HepG2 (cell line): ENCODE results near the gene PTPN5.

ENCODE experiments used
- BCLAF1 ChIP-seq: fragments of 450-650 bp; IDR thresholded peaks from 2 replicates; pipeline ENCODE4 v1.6.1; 2017; ENCODE audit warnings: mild to moderate bottlenecking
- CTCF ChIP-seq: sonication (generic); formaldehyde crosslinking; IDR thresholded peaks from 2 replicates; pipeline ENCODE4 v1.5.0; 2020; ENCODE audit warnings: mild to moderate bottlenecking, missing genetic modification reagents, moderate library complexity
- EZH2 ChIP-seq: conservative IDR thresholded peaks from 2 replicates; pipeline ENCODE4 v1.6.1; 2012; ENCODE audit warnings: mild to moderate bottlenecking, low read depth, low read length, moderate library complexity
- FOXA1 ChIP-seq, 2 experiments: fragments of 450-650 bp in 1 of 2; sonication (generic) in 1 of 2; formaldehyde crosslinking in 1 of 2; IDR thresholded peaks; 2 replicates each; pipeline versions ENCODE4 v1.4.0 to v1.6.1; 2016 to 2020; ENCODE audit warnings: missing genetic modification reagents in 1 of 2
- GTF2F1 ChIP-seq: fragments of 150-350 bp; IDR thresholded peaks from 2 replicates; pipeline ENCODE4 v1.6.1; 2014; ENCODE audit warnings: low read length
- MED13 ChIP-seq: sonication (generic); formaldehyde crosslinking; IDR thresholded peaks from 2 replicates; pipeline ENCODE4 v1.5.0; 2020; ENCODE audit warnings: missing genetic modification reagents
- MXI1 ChIP-seq: IDR thresholded peaks from 3 replicates; pipeline ENCODE4 v1.6.1; 2012; ENCODE audit warnings: low read depth, low read length, inconsistent platforms, borderline replicate concordance
- NBN ChIP-seq: fragments of 450-650 bp; conservative IDR thresholded peaks from 2 replicates; pipeline ENCODE4 v1.6.1; 2017
- PATZ1 ChIP-seq: sonication (generic); formaldehyde crosslinking; IDR thresholded peaks from 2 replicates; pipeline ENCODE4 v1.4.0; 2020; ENCODE audit warnings: missing genetic modification reagents
- POLR2AphosphoS5 ChIP-seq: IDR thresholded peaks from 2 replicates; pipeline ENCODE4 v1.6.1; 2012; ENCODE audit warnings: low read depth, low read length
- TCF12 ChIP-seq, 2 experiments: fragments of 450-650 bp in 1 of 2; sonication (generic) in 1 of 2; formaldehyde crosslinking in 1 of 2; IDR thresholded peaks; 2 replicates each; pipeline versions ENCODE4 v1.6.1 to v1.8.0; 2017 to 2022; ENCODE audit warnings: antibody characterized with exemption in 1 of 2, mild to moderate bottlenecking in 1 of 2, missing genetic modification reagents in 1 of 2, moderate library complexity in 1 of 2
- ZBTB8A ChIP-seq: sonication (generic); formaldehyde crosslinking; IDR thresholded peaks from 2 replicates; pipeline ENCODE4 v1.4.0; 2020; ENCODE audit warnings: mild to moderate bottlenecking, low read depth, missing genetic modification reagents, borderline replicate concordance
- ZFP36L2 ChIP-seq: sonication (generic); formaldehyde crosslinking; IDR thresholded peaks from 2 replicates; pipeline ENCODE4 v1.4.0; 2020; ENCODE audit warnings: missing genetic modification reagents
- ZNF569 ChIP-seq: sonication (generic); formaldehyde crosslinking; IDR thresholded peaks from 2 replicates; pipeline ENCODE4 v1.5.0; 2020; ENCODE audit warnings: mild to moderate bottlenecking, missing genetic modification reagents, moderate library complexity, borderline replicate concordance

- TF ChIP-seq PATZ1 (CRISPR knock-in tag) (no peak), CTCF (CRISPR knock-in tag) (no peak), GTF2F1 (no peak), ZFP36L2 (CRISPR knock-in tag) (no peak), POLR2AphosphoS5 (no peak), FOXA1 (IDR thresholded peaks at IDR 0.05) (no peak), FOXA1 (CRISPR knock-in tag; IDR thresholded peaks at IDR 0.05) (no peak), ZBTB8A (CRISPR knock-in tag) (no peak), NBN (no peak), MXI1 (no peak), TCF12 (IDR thresholded peaks at IDR 0.05) (no peak), TCF12 (CRISPR knock-in tag; IDR thresholded peaks at IDR 0.05) (no peak), ZNF569 (CRISPR knock-in tag) (no peak), BCLAF1 (no peak), EZH2 (no peak), MED13 (CRISPR knock-in tag) (no peak)
Measured at GRCh38 chr11:18722293-18722637, 69.3 kb downstream of the PTPN5 start.
